ENCODE measurements around the gene CATSPER1. TPM values are rescaled to one million over a fixed set of nuclear protein-coding genes. Genes with fewer than 3 reads are reported as not detected.

CATSPER1 gene
- total RNA-seq, 1 donor from 2014 or later = not detected

DNA sequence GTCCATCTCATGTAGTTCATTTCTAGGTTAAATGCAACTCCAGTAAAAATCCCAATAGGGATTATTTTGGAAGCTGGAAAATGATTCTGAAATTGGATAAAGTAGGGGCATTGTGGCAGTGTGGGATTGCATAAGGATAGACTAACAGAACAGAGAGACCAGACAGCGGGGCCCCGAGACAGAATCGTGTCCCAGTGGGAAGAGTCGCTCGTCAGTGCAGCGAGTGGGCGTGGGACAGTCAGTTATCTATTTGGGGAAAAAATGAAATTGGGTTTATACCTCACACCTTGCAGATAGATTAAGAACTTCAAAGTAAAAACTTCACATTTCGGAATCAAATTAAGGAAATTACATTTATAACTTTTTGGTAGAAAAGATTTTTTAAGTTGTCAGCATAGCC lies 54.2 kb downstream of the CATSPER1 start:
- no peak for DNase-seq (ENCODE audit: low read depth in 2 of 2)

- no peak for DNase-seq (ENCODE audit: low read depth in 2 of 2)
These were observed 57.4 kb downstream of the CATSPER1 start for GRCh38 chr11:65968600-65969482.

GRCh38 chr11:65967329-65967934 lies 58.8 kb downstream of the CATSPER1 start:
- no peak for DNase-seq (ENCODE audit: low read depth in 2 of 2)

Other genes with a start within 250 kb of the CATSPER1 start
- 5.2 and 8.3 TPM in 2 replicates for gene AP5B1, start 245.5 kb downstream of the CATSPER1 start, total RNA-seq
- gene OVOL1, start 239.4 kb downstream of the CATSPER1 start, total RNA-seq = not detected in 2 replicates
- under 0.01 and 0.44 TPM in 2 replicates for gene SNX32, start 192.5 kb downstream of the CATSPER1 start, total RNA-seq
- 687 and 848 TPM in 2 replicates for gene CFL1, start 168.3 kb downstream of the CATSPER1 start, total RNA-seq
- 27.7 and 36.3 TPM in 2 replicates for gene MUS81, start 166.0 kb downstream of the CATSPER1 start, total RNA-seq
- 17.7 and 23.2 TPM in 2 replicates for gene EFEMP2, start 153.7 kb downstream of the CATSPER1 start, total RNA-seq
- 0.20 and 0.22 TPM in 2 replicates for gene CTSW, start 146.6 kb downstream of the CATSPER1 start, total RNA-seq
- gene FIBP, start 138.0 kb downstream of the CATSPER1 start, total RNA-seq = 145 and 157 TPM in 2 replicates
- gene CCDC85B, start 135.8 kb downstream of the CATSPER1 start, total RNA-seq = 51.9 and 56.0 TPM in 2 replicates
- gene FOSL1, start 126.1 kb downstream of the CATSPER1 start, total RNA-seq = 0.99 and 3.1 TPM in 2 replicates
- gene C11orf68, start 107.4 kb downstream of the CATSPER1 start, total RNA-seq = 10.2 and 15.7 TPM in 2 replicates
- gene DRAP1, start 107.1 kb downstream of the CATSPER1 start, total RNA-seq = 91.1 and 103 TPM in 2 replicates
- not detected in 2 replicates for gene TSGA10IP, start 81.0 kb downstream of the CATSPER1 start, total RNA-seq
- gene SART1, start 64.7 kb downstream of the CATSPER1 start, total RNA-seq = 25.7 and 30.2 TPM in 2 replicates
- gene EIF1AD, start 24.3 kb downstream of the CATSPER1 start, total RNA-seq = 17.0 and 21.8 TPM in 2 replicates
- 19.2 and 20.5 TPM in 2 replicates for gene BANF1, start 24.0 kb downstream of the CATSPER1 start, total RNA-seq
- 0.20 and 0.22 TPM in 2 replicates for gene CST6, start 14.5 kb downstream of the CATSPER1 start, total RNA-seq
- 0.20 and 0.22 TPM in 2 replicates for gene GAL3ST3, start 22.7 kb upstream of the CATSPER1 start, total RNA-seq
- gene SF3B2, start 25.9 kb upstream of the CATSPER1 start, total RNA-seq = 57.3 and 63.5 TPM in 2 replicates
- gene PACS1, start 43.8 kb upstream of the CATSPER1 start, total RNA-seq = 17.2 and 22.6 TPM in 2 replicates
- gene KLC2, start 231.2 kb upstream of the CATSPER1 start, total RNA-seq = 7.3 and 8.7 TPM in 2 replicates
- gene RAB1B, start 242.2 kb upstream of the CATSPER1 start, total RNA-seq = 64.1 and 70.8 TPM in 2 replicates